Activated T-helper 2 cell treated with anti-CD3 and anti-CD28 coated beads, Interferon-gamma antibody, Interleukin-2, Interleukin-4, amounts not matched to agents 10 μg/mL and 5 μg/mL and 100 μg/mL, durations not matched to agents 14 hours and 24 hours and 36 hours (primary cell): Measurements from ENCODE around the gene HOXB3. TPM values are rescaled to one million over a fixed set of nuclear protein-coding genes. Genes with fewer than 3 reads are reported as not detected.

Source experiments
- DNase-seq: peaks from one replicate; pipeline ENCODE4 v3.0.0; 2021; ENCODE audit warnings: low spot score
- H3K27ac Mint-ChIP-seq: one replicate; pipeline ENCODE4 v1.8.0; 2021; ENCODE audit warnings: mixed read lengths
- H3K27me3 Mint-ChIP-seq: one replicate; pipeline ENCODE4 v1.8.0; 2021; ENCODE audit warnings: low read depth, mixed read lengths
- H3K36me3 Mint-ChIP-seq: one replicate; pipeline ENCODE4 v1.8.0; 2021; ENCODE audit warnings: low read depth, mixed read lengths
- H3K4me1 Mint-ChIP-seq: one replicate; pipeline ENCODE4 v1.8.0; 2021; ENCODE audit warnings: low read depth, mixed read lengths
- H3K4me3 Mint-ChIP-seq: one replicate; pipeline ENCODE4 v1.8.0; 2021; ENCODE audit warnings: low read depth, mild to moderate bottlenecking, moderate library complexity, mixed read lengths
- H3K9me3 Mint-ChIP-seq: one replicate; pipeline ENCODE4 v1.8.0; 2021; ENCODE audit warnings: mixed read lengths
- intact Hi-C: fragments of 100-400 bp; cut with micrococcal nuclease; formaldehyde crosslinking; loops from one replicate; pipeline ENCODE4 v1.15.1; 2023
- total RNA-seq: library from RNA; stranded (reverse); gene quantifications from 2 replicates; pipeline ENCODE4 v1.2.3, GENCODE V29; 2022

HOXB3 gene
- total RNA-seq, 1 donor from 2014 or later, result 3.8 TPM

- H3K27me3 Mint-ChIP-seq, result peaks cover 79% of the 10 kb centered on the region
- no peak overlapping the region for H3K27ac Mint-ChIP-seq
- peaks cover 23% of the 10 kb centered on the region for H3K4me1 Mint-ChIP-seq
- no peak for DNase-seq
- intact Hi-C loops, result loop anchor here (10.0 kb wide), 1 partner anchor 873 kb away; the partner anchor contains the start of gene NGFR
- H3K36me3 Mint-ChIP-seq, result no peaks in the 10 kb centered on the region
- no peak overlapping the region for H3K4me3 Mint-ChIP-seq
- no peaks in the 10 kb centered on the region for H3K9me3 Mint-ChIP-seq
Observed at GRCh38 chr17:48621410-48622392, 31.7 kb upstream of the HOXB3 start.

GRCh38 chr17:48620461-48621139 lies 30.6 kb upstream of the HOXB3 start:
- H3K27ac Mint-ChIP-seq, result no peak overlapping the region
- no peaks in the 10 kb centered on the region for H3K36me3 Mint-ChIP-seq
- intact Hi-C loops, result loop anchor here (10.0 kb wide), 1 partner anchor 874 kb away; the partner anchor contains the start of gene NGFR
- H3K27me3 Mint-ChIP-seq, result peaks cover 85% of the 10 kb centered on the region
- H3K4me3 Mint-ChIP-seq, result no peak overlapping the region
- no peaks in the 10 kb centered on the region for H3K9me3 Mint-ChIP-seq
- H3K4me1 Mint-ChIP-seq, result peaks cover 20% of the 10 kb centered on the region
- no peak for DNase-seq

GRCh38 chr17:48619826-48620449 lies 29.9 kb upstream of the HOXB3 start:
- peaks cover 88% of the 10 kb centered on the region for H3K27me3 Mint-ChIP-seq
- H3K4me1 Mint-ChIP-seq, result peaks cover 23% of the 10 kb centered on the region
- H3K36me3 Mint-ChIP-seq, result no peaks in the 10 kb centered on the region
- DNase-seq, result no peak
- no peak overlapping the region for H3K4me3 Mint-ChIP-seq
- intact Hi-C loops, result loop anchor here (10.0 kb wide), 2 partner anchors 875 to 1345 kb away; partner anchors contain the start of genes DLX4 and NGFR
- no peak overlapping the region for H3K27ac Mint-ChIP-seq
- no peaks in the 10 kb centered on the region for H3K9me3 Mint-ChIP-seq

- peaks cover 27% of the 10 kb centered on the region for H3K4me1 Mint-ChIP-seq
- peak; percentile 77 for DNase-seq
- no peaks in the 10 kb centered on the region for H3K36me3 Mint-ChIP-seq
- H3K27me3 Mint-ChIP-seq, result peaks cover 87% of the 10 kb centered on the region
- peak overlapping the region; percentile 14 for H3K27ac Mint-ChIP-seq
- no peak overlapping the region for H3K4me3 Mint-ChIP-seq
- intact Hi-C loops, result loop anchor here (1.0 to 10.0 kb wide), 3 partner anchors 21 to 1346 kb away; partner anchors contain the start of gene DLX4
- no peaks in the 10 kb centered on the region for H3K9me3 Mint-ChIP-seq
Observed at GRCh38 chr17:48618256-48618896, 28.3 kb upstream of the HOXB3 start.

- H3K27me3 Mint-ChIP-seq, result peaks cover 85% of the 10 kb centered on the region
- intact Hi-C loops, result loop anchor here (1.0 to 10.0 kb wide), 3 partner anchors 20 to 1347 kb away; partner anchors contain the start of gene DLX4
- H3K4me1 Mint-ChIP-seq, result peaks cover 29% of the 10 kb centered on the region
- H3K27ac Mint-ChIP-seq, result no peak overlapping the region
- H3K4me3 Mint-ChIP-seq, result no peak overlapping the region
- no peaks in the 10 kb centered on the region for H3K9me3 Mint-ChIP-seq
- DNase-seq, result no peak
- no peaks in the 10 kb centered on the region for H3K36me3 Mint-ChIP-seq
Observed at GRCh38 chr17:48617471-48618255, 27.6 kb upstream of the HOXB3 start.

GRCh38 chr17:48616717-48617470 lies 26.9 kb upstream of the HOXB3 start:
- Mint-ChIP-seq H3K4me3 (no peak overlapping the region), H3K27ac (no peak overlapping the region), H3K27me3 (peaks cover 84% of the 10 kb centered on the region), H3K36me3 (no peaks in the 10 kb centered on the region), H3K9me3 (no peaks in the 10 kb centered on the region), H3K4me1 (peaks cover 33% of the 10 kb centered on the region)
- intact Hi-C loops, result loop anchor here (10.0 kb wide), 1 partner anchor 1348 kb away; the partner anchor contains the start of gene DLX4
- no peak for DNase-seq

DNA sequence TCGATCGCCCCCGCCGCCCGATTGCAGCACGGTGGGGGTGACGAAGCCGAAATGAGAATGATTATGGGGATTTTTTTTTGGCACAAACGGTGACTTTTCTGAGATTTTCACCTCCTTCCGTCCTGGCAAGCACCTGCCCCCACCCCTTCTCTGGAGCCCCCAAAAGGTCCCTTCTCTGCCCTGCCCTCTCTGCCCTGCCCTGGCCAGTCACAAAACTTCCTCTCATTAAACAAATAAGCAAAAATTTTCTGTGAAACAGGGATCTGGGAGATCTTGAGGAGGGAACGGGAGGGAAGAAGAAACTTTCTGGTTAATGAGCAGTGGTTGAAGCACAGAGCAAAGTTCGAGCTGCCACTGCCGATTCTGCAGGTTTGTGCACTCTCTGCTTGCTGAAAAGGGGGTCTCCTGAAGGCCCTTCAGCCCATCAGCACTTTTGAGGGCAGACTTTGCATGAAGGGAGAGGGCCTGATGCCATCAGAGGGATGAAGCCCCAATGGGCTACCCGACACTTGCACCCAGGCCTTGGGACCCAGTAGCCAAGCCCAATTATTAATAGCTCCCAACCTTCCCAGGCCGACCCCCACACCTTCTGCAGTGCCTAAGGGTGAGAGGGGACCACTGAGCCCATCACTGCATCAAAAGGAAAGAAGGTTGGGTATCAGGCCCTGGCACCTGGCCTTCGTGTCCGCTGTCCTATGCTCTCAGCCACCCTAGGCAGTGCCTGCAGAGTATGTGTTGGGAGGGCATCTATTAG lies 26.1 kb upstream of the HOXB3 start:
- H3K36me3 Mint-ChIP-seq, result no peaks in the 10 kb centered on the region
- intact Hi-C loops, result loop anchor here (10.0 kb wide), 1 partner anchor 1349 kb away; the partner anchor contains the start of gene DLX4
- peaks cover 85% of the 10 kb centered on the region for H3K27me3 Mint-ChIP-seq
- peaks cover 40% of the 10 kb centered on the region for H3K4me1 Mint-ChIP-seq
- no peak for DNase-seq
- no peaks in the 10 kb centered on the region for H3K9me3 Mint-ChIP-seq
- no peak overlapping the region for H3K27ac Mint-ChIP-seq
- H3K4me3 Mint-ChIP-seq, result no peak overlapping the region

DNA sequence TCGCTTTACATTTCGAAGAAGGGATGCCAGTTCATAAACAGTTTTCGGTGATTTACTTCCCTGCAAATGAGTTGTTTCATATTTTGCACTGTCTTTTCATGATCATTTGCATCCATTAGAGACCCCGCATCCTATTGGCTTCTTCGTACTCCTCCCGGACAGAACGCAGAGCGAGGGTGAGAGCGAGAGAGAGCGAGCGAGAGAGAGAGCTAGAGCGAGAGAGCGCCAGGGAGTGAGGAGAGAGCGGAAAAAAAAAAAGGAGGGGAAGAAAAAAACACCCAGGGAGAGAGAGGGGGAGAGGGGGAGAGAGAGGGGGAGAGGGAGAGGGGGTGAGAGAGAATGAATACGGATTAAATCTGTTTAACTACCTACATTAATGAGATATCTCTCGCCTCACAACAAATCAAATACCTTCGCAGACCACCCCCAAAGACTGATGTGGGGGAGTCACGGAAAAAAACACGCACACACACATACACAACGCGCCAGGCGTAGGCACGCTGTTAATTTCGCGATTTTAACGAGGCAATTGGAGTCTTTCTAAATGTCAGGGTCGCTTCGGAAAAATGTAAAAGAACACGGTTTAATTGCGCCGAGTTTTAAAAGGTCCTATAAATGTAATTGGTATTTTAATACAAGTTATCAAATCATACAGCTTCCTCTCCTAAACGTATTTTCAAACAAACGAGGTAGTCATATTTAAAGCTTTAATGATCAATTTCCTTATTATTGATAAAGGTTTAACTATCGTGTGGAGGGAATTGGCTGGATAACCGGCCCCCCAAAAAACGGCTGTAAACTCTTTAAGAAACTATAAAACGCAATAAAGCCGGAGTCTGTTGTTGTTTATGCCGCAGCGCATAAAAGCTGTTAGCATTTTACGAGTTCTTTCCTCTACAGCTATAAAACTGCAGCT lies 25.3 kb upstream of the HOXB3 start, which contains the start of gene HOXB8:
Gene HOXB8 (minus strand): TSS at position 246 of the 916 bp plus-strand sequence. CDS start 588 bp downstream, outside the sequence.
- DNase-seq, result no peak
- Mint-ChIP-seq H3K27me3 (peaks cover 82% of the 10 kb centered on the region), H3K4me1 (peaks cover 45% of the 10 kb centered on the region), H3K9me3 (no peaks in the 10 kb centered on the region), H3K36me3 (no peaks in the 10 kb centered on the region), H3K27ac (peak within 1 kb of the TSS; percentile 54), H3K4me3 (no peak within 1 kb of the TSS)
- intact Hi-C loops, result loop anchor here (10.0 kb wide), 1 partner anchor 1349 kb away; the partner anchor contains the start of gene DLX4

GRCh38 chr17:48613862-48614694 lies 24.0 kb upstream of the HOXB3 start:
- Mint-ChIP-seq H3K36me3 (no peaks in the 10 kb centered on the region), H3K4me3 (no peak overlapping the region), H3K9me3 (no peaks in the 10 kb centered on the region), H3K4me1 (peaks cover 42% of the 10 kb centered on the region), H3K27me3 (peaks cover 83% of the 10 kb centered on the region), H3K27ac (no peak overlapping the region)
- intact Hi-C loops, result loop anchor here (1.0 to 10.0 kb wide), 6 partner anchors 16 to 1351 kb away; partner anchors contain the start of genes DLX4 and IGF2BP1
- DNase-seq, result no peak
